KMS-11 (cell line): ENCODE data around the gene TEX2.

ENCODE experiments used
- H2AFZ ChIP-seq: fragments of 200-600 bp; sonication (generic); 2 replicates; pipeline ENCODE4 v1.6.1; 2016; ENCODE audit warnings: antibody characterized with exemption, mixed run types, low read depth
- H3K27ac ChIP-seq: fragments of 200-600 bp; sonication (generic); 2 replicates; pipeline ENCODE4 v1.6.1; 2016; ENCODE audit warnings: mild to moderate bottlenecking, mixed run types
- H3K27me3 ChIP-seq: fragments of 200-600 bp; sonication (generic); 2 replicates; pipeline ENCODE4 v1.6.1; 2017; ENCODE audit warnings: mild to moderate bottlenecking, low read depth, mixed run types, moderate library complexity; ENCODE audit not compliant: insufficient read depth
- H3K36me3 ChIP-seq: fragments of 200-600 bp; sonication (generic); 2 replicates; pipeline ENCODE4 v1.6.1; 2017; ENCODE audit warnings: mild to moderate bottlenecking, mixed run types; ENCODE audit not compliant: insufficient read depth
- H3K4me1 ChIP-seq: fragments of 200-600 bp; sonication (generic); 2 replicates; pipeline ENCODE4 v1.6.1; 2016; ENCODE audit warnings: mild to moderate bottlenecking, low read depth, mixed run types; ENCODE audit not compliant: poor library complexity, severe bottlenecking
- H3K4me2 ChIP-seq: fragments of 200-600 bp; sonication (generic); 2 replicates; pipeline ENCODE4 v1.7.0; 2016; ENCODE audit warnings: mild to moderate bottlenecking, mixed run types
- H3K4me3 ChIP-seq: fragments of 200-600 bp; sonication (generic); IDR thresholded peaks from 2 replicates; pipeline ENCODE4 v1.6.1; 2017; ENCODE audit warnings: low read depth, low read length, mixed read lengths; ENCODE audit not compliant: insufficient read depth
- H3K79me2 ChIP-seq: fragments of 200-600 bp; sonication (generic); 2 replicates; pipeline ENCODE4 v1.6.1; 2016; ENCODE audit warnings: low read depth, mixed run types; ENCODE audit not compliant: insufficient read depth
- H3K9ac ChIP-seq: fragments of 200-600 bp; sonication (generic); 2 replicates; pipeline ENCODE4 v1.6.1; 2016; ENCODE audit warnings: mild to moderate bottlenecking, mixed run types
- H4K20me1 ChIP-seq: fragments of 200-600 bp; sonication (generic); 2 replicates; pipeline ENCODE4 v1.6.1; 2016; ENCODE audit warnings: mild to moderate bottlenecking, mixed run types; ENCODE audit not compliant: insufficient read depth
- TF ChIP-seq, protein P1 (sequence below): fragments of 200-600 bp; sonication (generic); conservative IDR thresholded peaks from 2 replicates; pipeline ENCODE4 v1.6.1; 2017; ENCODE audit warnings: low read depth, mild to moderate bottlenecking, antibody characterized with exemption, low read length, moderate library complexity, mixed read lengths

The TEX2 gene

DNA sequence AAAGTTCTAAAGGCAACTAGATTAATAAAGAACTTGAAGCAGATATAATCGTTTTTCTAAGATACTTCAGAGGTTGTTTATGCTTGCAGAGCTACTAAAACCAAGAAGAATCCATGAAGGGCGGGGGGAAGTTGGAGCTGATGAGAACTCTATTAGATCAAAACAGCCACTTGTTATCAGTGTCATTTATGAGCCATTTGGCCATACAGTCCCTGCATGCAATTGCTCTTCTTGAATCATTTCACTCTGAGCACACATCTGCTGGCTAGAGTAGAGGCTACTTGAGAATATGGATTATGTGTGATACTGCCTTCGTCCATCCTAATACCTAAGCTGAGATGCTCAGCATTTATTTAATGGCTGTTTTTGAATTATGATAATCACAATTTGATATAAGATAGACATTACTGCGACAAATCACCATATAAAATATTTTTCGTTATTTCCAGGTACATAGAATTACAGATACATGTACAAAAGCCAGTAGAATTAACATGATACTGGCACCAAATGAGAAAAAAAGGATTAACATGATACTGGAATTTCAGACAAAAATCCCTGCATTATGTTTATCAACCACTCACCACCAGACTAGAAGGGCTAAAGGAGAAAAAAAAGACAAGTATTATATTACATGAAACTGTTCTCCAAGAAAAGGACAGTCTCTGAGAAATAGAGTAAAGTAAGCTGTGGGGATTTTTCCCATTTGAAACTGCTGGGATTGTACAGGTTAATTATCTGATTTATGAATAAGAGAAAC lies 64.5 kb downstream of the TEX2 start:
- H3K27me3 ChIP-seq = no peaks in the 10 kb centered on the region
- H2AFZ ChIP-seq = no peak overlapping the region
- no peak overlapping the region for H3K9ac ChIP-seq
- H3K4me1 ChIP-seq = peaks cover 43% of the 10 kb centered on the region
- H3K4me3 ChIP-seq = no peak overlapping the region
- H3K79me2 ChIP-seq = no peaks in the 10 kb centered on the region
- H3K36me3 ChIP-seq = no peaks in the 10 kb centered on the region
- TF ChIP-seq, protein P1, sequence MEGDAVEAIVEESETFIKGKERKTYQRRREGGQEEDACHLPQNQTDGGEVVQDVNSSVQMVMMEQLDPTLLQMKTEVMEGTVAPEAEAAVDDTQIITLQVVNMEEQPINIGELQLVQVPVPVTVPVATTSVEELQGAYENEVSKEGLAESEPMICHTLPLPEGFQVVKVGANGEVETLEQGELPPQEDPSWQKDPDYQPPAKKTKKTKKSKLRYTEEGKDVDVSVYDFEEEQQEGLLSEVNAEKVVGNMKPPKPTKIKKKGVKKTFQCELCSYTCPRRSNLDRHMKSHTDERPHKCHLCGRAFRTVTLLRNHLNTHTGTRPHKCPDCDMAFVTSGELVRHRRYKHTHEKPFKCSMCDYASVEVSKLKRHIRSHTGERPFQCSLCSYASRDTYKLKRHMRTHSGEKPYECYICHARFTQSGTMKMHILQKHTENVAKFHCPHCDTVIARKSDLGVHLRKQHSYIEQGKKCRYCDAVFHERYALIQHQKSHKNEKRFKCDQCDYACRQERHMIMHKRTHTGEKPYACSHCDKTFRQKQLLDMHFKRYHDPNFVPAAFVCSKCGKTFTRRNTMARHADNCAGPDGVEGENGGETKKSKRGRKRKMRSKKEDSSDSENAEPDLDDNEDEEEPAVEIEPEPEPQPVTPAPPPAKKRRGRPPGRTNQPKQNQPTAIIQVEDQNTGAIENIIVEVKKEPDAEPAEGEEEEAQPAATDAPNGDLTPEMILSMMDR = no peak
- no peak overlapping the region for H3K4me2 ChIP-seq
- no peaks in the 10 kb centered on the region for H4K20me1 ChIP-seq
- H3K27ac ChIP-seq = no peak overlapping the region

DNA sequence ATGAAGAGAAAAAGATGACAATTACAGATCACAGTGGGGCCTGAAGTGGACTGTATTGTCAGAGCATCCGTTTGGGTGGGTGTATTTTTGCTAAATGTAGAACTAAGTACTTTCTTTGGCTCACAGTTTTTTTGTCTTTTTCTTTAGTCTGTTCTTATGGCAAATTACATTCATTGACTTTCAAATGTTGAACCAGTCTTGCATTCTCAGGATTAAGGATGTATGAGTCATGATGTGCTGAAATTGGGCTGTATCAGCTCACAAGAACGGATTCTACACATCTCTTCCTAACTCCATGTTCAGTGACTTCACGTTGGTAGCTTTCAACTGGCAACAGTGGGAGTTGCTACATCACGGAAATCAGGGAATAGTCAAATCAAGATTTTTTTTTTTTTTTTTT lies 66.5 kb downstream of the TEX2 start:
- Histone ChIP-seq H3K9ac (no peak overlapping the region), H3K4me1 (peaks cover 24% of the 10 kb centered on the region), H3K79me2 (no peaks in the 10 kb centered on the region), H3K27ac (no peak overlapping the region), H3K36me3 (no peaks in the 10 kb centered on the region), H4K20me1 (no peaks in the 10 kb centered on the region), H3K4me3 (no peak overlapping the region), H3K4me2 (no peak overlapping the region), H3K27me3 (no peaks in the 10 kb centered on the region), H2AFZ (no peak overlapping the region)
- TF ChIP-seq, protein P1 = no peak

DNA sequence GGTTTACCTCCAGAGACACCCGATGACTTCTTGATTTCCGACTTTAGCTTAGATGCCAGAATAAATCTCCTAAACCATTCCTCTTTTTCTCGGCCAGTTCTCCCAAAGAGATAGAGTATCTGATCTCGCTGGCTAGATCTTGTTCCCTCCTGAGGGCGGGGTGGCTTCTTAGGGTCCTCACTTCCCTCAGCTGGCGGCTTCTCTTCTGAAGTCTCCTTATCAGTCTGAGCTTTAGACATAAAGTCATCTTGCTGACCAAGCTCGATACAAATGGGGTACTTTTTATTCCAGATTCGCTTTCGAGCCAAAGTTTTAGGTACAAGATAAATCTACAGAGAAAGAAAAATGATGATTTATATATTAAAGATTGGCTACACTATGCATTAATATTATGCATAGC lies 69.5 kb downstream of the TEX2 start:
- no peaks in the 10 kb centered on the region for H3K27me3 ChIP-seq
- H3K36me3 ChIP-seq = no peaks in the 10 kb centered on the region
- TF ChIP-seq, protein P1 = no peak
- no peak overlapping the region for H3K27ac ChIP-seq
- no peak overlapping the region for H3K4me2 ChIP-seq
- no peaks in the 10 kb centered on the region for H4K20me1 ChIP-seq
- H3K79me2 ChIP-seq = no peaks in the 10 kb centered on the region
- no peak overlapping the region for H3K4me3 ChIP-seq
- H3K4me1 ChIP-seq = no peaks in the 10 kb centered on the region
- H2AFZ ChIP-seq = no peak overlapping the region
- H3K9ac ChIP-seq = no peak overlapping the region

DNA sequence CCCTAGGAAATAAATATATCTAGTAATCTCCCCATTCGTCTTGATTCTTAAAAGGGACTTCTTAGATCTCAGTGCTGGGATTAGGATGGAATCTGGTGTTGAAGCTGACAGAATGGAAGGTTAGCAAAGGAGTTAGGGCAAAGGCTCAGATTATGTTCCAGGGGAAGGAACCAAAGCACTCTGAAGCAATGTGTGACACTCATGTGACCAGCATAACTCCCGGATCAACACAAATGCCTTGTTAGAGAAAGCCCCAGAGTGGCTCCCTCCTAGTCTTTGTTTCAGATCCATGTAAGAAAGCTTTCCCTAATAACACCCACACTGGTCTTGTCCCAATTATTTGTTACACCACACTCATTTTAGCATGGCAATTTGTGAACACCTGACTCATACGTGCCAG lies 70.5 kb downstream of the TEX2 start:
- Histone ChIP-seq H3K9ac (no peak overlapping the region), H3K27me3 (no peaks in the 10 kb centered on the region), H2AFZ (no peak overlapping the region), H3K4me1 (no peaks in the 10 kb centered on the region), H3K4me2 (no peak overlapping the region), H4K20me1 (no peaks in the 10 kb centered on the region), H3K27ac (no peak overlapping the region), H3K79me2 (no peaks in the 10 kb centered on the region), H3K4me3 (no peak overlapping the region), H3K36me3 (no peaks in the 10 kb centered on the region)
- TF ChIP-seq, protein P1 = no peak
